ENCODE measurements around the gene MECP2. TPM values are rescaled to one million over a fixed set of nuclear protein-coding genes. Genes with fewer than 3 reads are reported as not detected.

MECP2 gene
- total RNA-seq, 4 donors from 2014 or later = 47.7 to 93.3 (median 61.1) TPM

DNA sequence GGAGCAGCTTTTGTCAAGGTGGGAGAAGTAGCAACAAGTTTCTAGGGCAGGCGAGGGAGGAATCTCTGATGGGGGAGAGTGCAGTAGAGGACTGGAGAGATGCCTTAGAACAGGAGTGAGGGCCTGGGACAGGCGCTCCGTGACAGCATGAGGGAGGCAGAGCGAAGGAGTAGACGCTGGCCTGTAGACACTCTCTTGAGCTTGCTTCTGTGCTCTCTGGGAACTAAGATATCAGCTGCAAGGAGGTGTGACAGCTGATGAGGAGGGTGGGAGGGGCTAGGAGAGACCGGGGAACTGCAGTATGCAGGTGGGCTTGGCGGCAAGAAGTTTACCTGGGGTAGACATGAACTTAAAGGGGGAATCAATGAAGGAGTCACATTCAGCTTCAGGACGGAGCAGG is 35.7 kb downstream of the MECP2 start:
- H3K36me3 ChIP-seq = no peaks in the 10 kb centered on the region
- intact Hi-C loops (cut with DNase I) = no loop called here
- H3K27me3 ChIP-seq = no peaks in the 10 kb centered on the region
- no peak overlapping the region for H3K27ac ChIP-seq
- 72 to 87% methylated on average over 8 of the region's 8 CpGs for WGBS, 2 donors
- H3K4me1 ChIP-seq = peaks cover 30 to 42% of the 10 kb centered on the region in 2 donors
- TF ChIP-seq, protein P1, sequence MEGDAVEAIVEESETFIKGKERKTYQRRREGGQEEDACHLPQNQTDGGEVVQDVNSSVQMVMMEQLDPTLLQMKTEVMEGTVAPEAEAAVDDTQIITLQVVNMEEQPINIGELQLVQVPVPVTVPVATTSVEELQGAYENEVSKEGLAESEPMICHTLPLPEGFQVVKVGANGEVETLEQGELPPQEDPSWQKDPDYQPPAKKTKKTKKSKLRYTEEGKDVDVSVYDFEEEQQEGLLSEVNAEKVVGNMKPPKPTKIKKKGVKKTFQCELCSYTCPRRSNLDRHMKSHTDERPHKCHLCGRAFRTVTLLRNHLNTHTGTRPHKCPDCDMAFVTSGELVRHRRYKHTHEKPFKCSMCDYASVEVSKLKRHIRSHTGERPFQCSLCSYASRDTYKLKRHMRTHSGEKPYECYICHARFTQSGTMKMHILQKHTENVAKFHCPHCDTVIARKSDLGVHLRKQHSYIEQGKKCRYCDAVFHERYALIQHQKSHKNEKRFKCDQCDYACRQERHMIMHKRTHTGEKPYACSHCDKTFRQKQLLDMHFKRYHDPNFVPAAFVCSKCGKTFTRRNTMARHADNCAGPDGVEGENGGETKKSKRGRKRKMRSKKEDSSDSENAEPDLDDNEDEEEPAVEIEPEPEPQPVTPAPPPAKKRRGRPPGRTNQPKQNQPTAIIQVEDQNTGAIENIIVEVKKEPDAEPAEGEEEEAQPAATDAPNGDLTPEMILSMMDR (IDR thresholded peaks at IDR 0.05) = no peak
- TF ChIP-seq POLR2A (IDR thresholded peaks at IDR 0.05) = no peak
- H3K9me3 ChIP-seq = no peaks in the 10 kb centered on the region
- H3K4me3 ChIP-seq (replicated peaks in 1 of 3) = no peak overlapping the region
- no peak for DNase-seq

DNA sequence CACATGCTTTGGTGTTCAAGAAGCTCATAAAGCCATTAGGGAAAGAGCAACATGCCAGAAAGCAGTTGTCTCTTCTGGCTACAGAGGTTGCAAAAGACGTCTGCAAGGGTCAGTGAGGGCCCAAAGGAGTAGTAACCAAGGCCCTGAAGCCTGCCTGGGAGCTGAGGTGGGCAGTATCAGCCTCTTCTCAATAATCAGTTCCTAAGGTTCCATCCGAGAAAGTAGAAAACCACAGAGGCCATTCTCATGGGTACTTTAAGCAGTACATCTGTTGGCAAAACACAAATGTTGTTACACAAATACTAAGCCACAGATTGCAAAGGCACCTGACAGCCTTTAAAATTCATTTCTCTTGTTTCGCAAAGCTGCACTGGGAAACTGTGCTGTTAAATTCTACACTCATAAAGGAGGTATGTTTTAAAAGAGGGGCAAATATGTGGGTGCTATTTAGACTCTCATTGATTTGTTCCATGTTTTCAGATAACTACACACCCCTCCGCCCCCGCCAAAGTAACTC is 37.7 kb downstream of the MECP2 start:
- Histone ChIP-seq H3K36me3 (no peaks in the 10 kb centered on the region), H3K4me1 (peaks cover 30 to 42% of the 10 kb centered on the region in 2 donors), H3K4me3 (replicated peaks in 1 of 3) (no peak overlapping the region), H3K27ac (peak overlapping the region in 1 of 3 donors; percentile 17), H3K27me3 (no peaks in the 10 kb centered on the region), H3K9me3 (no peaks in the 10 kb centered on the region)
- intact Hi-C loops (cut with DNase I) = no loop called here
- WGBS, 2 donors = 77 to 78% methylated on average over 5 of the region's 5 CpGs
- DNase-seq = no peak
- TF ChIP-seq, protein P1 (IDR thresholded peaks at IDR 0.05) = no peak

DNA sequence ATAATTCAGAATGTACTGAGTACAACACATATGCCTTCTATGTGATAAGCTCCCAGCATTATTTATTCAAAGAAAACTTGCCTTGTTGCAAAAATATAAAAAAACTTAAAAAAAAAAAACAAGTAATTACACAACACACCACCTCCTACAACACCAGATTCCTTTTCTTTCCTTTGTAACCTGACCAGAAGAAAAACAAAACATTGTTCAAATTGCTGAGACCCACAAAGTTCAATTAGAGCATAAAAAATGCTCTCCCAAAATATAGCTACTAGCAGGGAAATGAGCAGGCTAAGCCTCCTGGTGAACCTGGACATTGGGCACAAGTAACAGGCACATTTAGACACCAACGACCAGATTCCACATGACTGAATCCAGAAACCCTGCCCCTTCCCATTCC is 38.3 kb downstream of the MECP2 start:
- no peaks in the 10 kb centered on the region for H3K27me3 ChIP-seq
- no peak for TF ChIP-seq POLR2A (IDR thresholded peaks at IDR 0.05)
- TF ChIP-seq, protein P1 (IDR thresholded peaks at IDR 0.05) = no peak
- no peaks in the 10 kb centered on the region for H3K36me3 ChIP-seq
- H3K4me3 ChIP-seq (replicated peaks in 1 of 3) = no peak overlapping the region
- H3K9me3 ChIP-seq = no peaks in the 10 kb centered on the region
- WGBS, 2 donors = 0 to 17% methylated on average over 1 of the region's 1 CpG
- intact Hi-C loops (cut with DNase I) = no loop called here
- H3K27ac ChIP-seq = peak overlapping the region in 1 of 3 donors; percentile 17
- no peak for DNase-seq
- peaks cover 30 to 38% of the 10 kb centered on the region in 2 donors for H3K4me1 ChIP-seq

DNA sequence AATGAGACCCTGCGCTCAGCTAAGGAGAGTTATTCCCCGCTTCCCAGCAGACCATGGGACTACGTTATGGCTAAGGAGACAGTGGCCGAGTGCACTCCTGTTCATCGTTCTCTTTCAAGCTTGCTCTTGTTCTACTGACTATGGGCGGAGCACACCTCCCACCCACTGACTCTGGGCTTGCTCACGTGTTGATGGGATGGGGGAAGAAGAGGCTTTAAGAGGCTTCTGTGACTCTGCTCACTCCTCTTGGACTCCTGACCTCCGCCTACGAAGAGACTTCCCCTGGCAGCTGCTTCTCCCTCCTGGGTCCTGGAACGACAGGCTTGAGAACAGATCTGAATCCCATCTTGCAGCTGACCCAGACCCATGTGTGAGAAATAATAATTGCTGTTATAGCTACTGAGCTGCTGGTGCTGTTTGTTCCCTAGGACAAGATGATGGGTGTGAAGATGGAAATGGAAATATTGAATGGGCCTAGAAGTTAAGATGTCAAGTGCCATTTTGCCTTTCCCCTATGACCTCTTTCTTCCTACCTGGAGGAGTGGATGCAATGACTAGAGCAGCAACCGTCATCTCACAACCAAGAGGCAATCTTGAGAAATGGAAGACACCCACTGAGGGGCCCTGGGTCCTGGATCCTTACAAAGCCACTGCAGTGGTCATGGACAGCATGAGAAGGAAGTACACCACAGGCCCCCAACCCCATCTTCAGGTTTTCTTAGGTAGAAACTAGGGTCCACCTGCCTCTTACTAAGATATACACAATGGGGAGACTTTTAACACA is 39.1 kb downstream of the MECP2 start:
- no peaks in the 10 kb centered on the region for H3K27me3 ChIP-seq
- no peak for DNase-seq
- H3K9me3 ChIP-seq = no peaks in the 10 kb centered on the region
- 89% methylated on average over 8 to 10 of the region's 11 CpGs for WGBS, 2 donors
- peaks cover 28 to 30% of the 10 kb centered on the region in 2 donors for H3K4me1 ChIP-seq
- intact Hi-C loops (cut with DNase I) = no loop called here
- no peak for TF ChIP-seq POLR2A (IDR thresholded peaks at IDR 0.05)
- TF ChIP-seq, protein P1 (IDR thresholded peaks at IDR 0.05) = no peak
- H3K4me3 ChIP-seq (replicated peaks in 1 of 3) = no peak overlapping the region
- H3K36me3 ChIP-seq = no peaks in the 10 kb centered on the region
- peak overlapping the region in 2 of 3 donors; percentile 4 to 12 for H3K27ac ChIP-seq

DNA sequence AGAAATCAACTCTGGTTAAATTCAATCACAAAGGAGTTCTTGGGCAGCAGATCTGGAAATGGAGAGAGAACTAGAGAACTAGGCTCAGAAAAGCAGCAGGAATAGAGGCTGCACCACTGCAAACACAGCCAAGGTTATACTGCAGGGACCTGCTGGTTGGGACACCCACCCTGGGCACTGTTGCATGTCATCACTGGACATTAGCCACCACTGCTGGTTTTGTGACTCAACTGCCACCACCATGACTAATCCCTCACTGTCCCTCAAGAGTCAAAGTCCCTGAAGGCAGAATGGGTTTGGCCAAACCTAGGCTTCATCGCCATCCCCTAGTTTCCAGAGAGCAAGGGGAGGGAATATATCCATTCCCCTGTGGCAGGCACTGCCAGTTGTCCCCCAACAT is 39.7 kb downstream of the MECP2 start:
- no peaks in the 10 kb centered on the region for H3K36me3 ChIP-seq
- H3K9me3 ChIP-seq = no peaks in the 10 kb centered on the region
- intact Hi-C loops (cut with DNase I) = no loop called here
- DNase-seq = no peak
- no peak overlapping the region for H3K27ac ChIP-seq
- H3K4me1 ChIP-seq = peaks cover 22 to 25% of the 10 kb centered on the region in 2 donors
- no peak overlapping the region for H3K4me3 ChIP-seq (replicated peaks in 1 of 3)
- no peaks in the 10 kb centered on the region for H3K27me3 ChIP-seq
- no CpG with 5 or more reads among the region's 1 CpG for WGBS, 2 donors
- TF ChIP-seq, protein P1 (IDR thresholded peaks at IDR 0.05) = no peak
- TF ChIP-seq POLR2A (IDR thresholded peaks at IDR 0.05) = no peak

Data from thyroid gland (tissue), 4 donors.